ENCODE data around the gene OR52E4. TPM values are rescaled to one million over a fixed set of nuclear protein-coding genes. Genes with fewer than 3 reads are reported as not detected.

OR52E4 gene
- polyA plus RNA-seq, 1 donor (not counting 4 experiments of a cell fraction or from before 2014, with no cell fraction given), result not detected

DNA sequence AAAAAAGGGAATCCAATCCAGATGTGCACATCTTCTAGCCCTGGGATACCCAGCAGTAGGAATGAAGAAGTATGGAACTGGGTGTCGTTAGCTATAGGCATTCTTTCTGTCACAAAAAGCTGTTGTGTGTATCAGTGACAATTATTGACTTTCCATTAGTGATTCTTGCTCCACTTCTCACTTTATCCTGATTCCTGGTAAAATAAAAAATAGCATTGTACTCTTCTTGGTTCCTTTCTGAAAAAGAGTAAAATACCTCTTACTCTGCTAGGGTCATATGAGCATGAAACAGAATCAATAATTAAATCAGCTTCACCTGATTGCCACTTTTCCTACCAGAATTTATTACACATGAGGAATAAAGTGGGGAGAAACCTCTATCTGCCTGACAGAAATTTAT, 38.6 kb upstream of the OR52E4 start, which contains the start of gene OR52E6:
Gene OR52E6 (minus strand): TSS at position 101 of the 400 bp plus-strand sequence. CDS start 0 bp downstream, at position 101.
- no peak within 1 kb of the TSS for H2AFZ ChIP-seq (ENCODE audit: control insufficient read depth, low read length)
- no peaks in the 10 kb centered on the region for H3K27me3 ChIP-seq (ENCODE audit: control insufficient read depth, extremely low read depth, insufficient read depth, low read length)
- TF ChIP-seq EZH2 (IDR thresholded peaks at IDR 0.05; ENCODE audit: low read length), result no peak
- TF ChIP-seq, protein P1, sequence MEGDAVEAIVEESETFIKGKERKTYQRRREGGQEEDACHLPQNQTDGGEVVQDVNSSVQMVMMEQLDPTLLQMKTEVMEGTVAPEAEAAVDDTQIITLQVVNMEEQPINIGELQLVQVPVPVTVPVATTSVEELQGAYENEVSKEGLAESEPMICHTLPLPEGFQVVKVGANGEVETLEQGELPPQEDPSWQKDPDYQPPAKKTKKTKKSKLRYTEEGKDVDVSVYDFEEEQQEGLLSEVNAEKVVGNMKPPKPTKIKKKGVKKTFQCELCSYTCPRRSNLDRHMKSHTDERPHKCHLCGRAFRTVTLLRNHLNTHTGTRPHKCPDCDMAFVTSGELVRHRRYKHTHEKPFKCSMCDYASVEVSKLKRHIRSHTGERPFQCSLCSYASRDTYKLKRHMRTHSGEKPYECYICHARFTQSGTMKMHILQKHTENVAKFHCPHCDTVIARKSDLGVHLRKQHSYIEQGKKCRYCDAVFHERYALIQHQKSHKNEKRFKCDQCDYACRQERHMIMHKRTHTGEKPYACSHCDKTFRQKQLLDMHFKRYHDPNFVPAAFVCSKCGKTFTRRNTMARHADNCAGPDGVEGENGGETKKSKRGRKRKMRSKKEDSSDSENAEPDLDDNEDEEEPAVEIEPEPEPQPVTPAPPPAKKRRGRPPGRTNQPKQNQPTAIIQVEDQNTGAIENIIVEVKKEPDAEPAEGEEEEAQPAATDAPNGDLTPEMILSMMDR (optimal IDR thresholded peaks at IDR 0.05 in 1 of 3, IDR thresholded peaks at IDR 0.05 in 1 of 3, conservative IDR thresholded peaks at IDR 0.05 in 1 of 3; ENCODE audit: extremely low read depth in 1 of 3, insufficient read depth in 2 of 3, low read length in 3 of 3), result no peak
- H3K9me3 ChIP-seq (ENCODE audit: control insufficient read depth, low read depth, low read length), result no peaks in the 10 kb centered on the region
- H3K4me3 ChIP-seq (ENCODE audit: control insufficient read depth in 2 of 3, extremely low read depth in 1 of 3, insufficient read depth in 2 of 3, low read depth in 1 of 3, low read length in 3 of 3), result no peak within 1 kb of the TSS
- H3K4me1 ChIP-seq (ENCODE audit: control insufficient read depth, extremely low read depth, insufficient read depth, low read length), result no peaks in the 10 kb centered on the region
- FAIRE-seq (no peak), DNase-seq (ENCODE audit: low read depth, low spot score) (no peak)
- no peaks in the 10 kb centered on the region for H3K36me3 ChIP-seq (ENCODE audit: control insufficient read depth in 2 of 2, extremely low read depth in 1 of 2, insufficient read depth in 2 of 2, low read length in 2 of 2)
- H3K4me2 ChIP-seq (ENCODE audit: control insufficient read depth, extremely low read depth, insufficient read depth, low read depth, low read length), result no peak within 1 kb of the TSS
- no peak within 1 kb of the TSS for H3K27ac ChIP-seq (ENCODE audit: control insufficient read depth, insufficient read depth, low read length)
- H3K79me2 ChIP-seq (ENCODE audit: control insufficient read depth, insufficient read depth, low read length), result no peaks in the 10 kb centered on the region
- no peaks in the 10 kb centered on the region for H3K9me1 ChIP-seq (ENCODE audit: control insufficient read depth, extremely low read depth, insufficient read depth, low read length)
- dilution Hi-C loops (cut with MboI; ENCODE audit: extremely low pct_ligation_motif_present, low sequenced_read_pairs), result no loop called here
- no peaks in the 10 kb centered on the region for H4K20me1 ChIP-seq (ENCODE audit: control insufficient read depth, extremely low read depth, insufficient read depth, low read length)
- no peak within 1 kb of the TSS for H3K9ac ChIP-seq (ENCODE audit: control insufficient read depth, extremely low read depth, insufficient read depth, low read length)

DNA sequence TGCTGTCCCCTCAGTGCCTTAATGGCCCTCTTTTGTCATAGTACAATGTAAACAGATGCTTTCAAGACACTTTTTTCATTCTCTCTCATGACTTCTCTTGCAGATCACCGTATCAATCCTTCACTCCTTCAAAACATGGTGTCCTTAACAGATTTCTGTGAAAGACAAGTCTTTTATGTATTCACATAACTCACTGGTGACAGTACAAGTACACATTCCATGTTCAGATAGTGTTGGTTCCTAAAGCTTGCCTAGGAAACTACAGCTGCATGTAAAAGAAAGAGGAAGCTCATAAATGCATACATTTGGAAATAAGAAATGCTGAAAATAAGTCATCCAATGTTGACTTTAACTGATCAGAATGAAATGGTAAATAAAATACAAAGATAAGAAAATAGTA, 33.7 kb upstream of the OR52E4 start:
- Histone ChIP-seq H3K4me2 (ENCODE audit: control insufficient read depth, extremely low read depth, insufficient read depth, low read depth, low read length) (no peak overlapping the region), H3K9ac (ENCODE audit: control insufficient read depth, extremely low read depth, insufficient read depth, low read length) (no peak overlapping the region), H3K27ac (ENCODE audit: control insufficient read depth, insufficient read depth, low read length) (no peak overlapping the region), H4K20me1 (ENCODE audit: control insufficient read depth, extremely low read depth, insufficient read depth, low read length) (no peaks in the 10 kb centered on the region), H3K4me3 (ENCODE audit: control insufficient read depth in 2 of 3, extremely low read depth in 1 of 3, insufficient read depth in 2 of 3, low read depth in 1 of 3, low read length in 3 of 3) (no peak overlapping the region), H3K27me3 (ENCODE audit: control insufficient read depth, extremely low read depth, insufficient read depth, low read length) (no peaks in the 10 kb centered on the region), H3K36me3 (ENCODE audit: control insufficient read depth in 2 of 2, extremely low read depth in 1 of 2, insufficient read depth in 2 of 2, low read length in 2 of 2) (no peaks in the 10 kb centered on the region), H3K9me1 (ENCODE audit: control insufficient read depth, extremely low read depth, insufficient read depth, low read length) (no peaks in the 10 kb centered on the region), H3K79me2 (ENCODE audit: control insufficient read depth, insufficient read depth, low read length) (no peaks in the 10 kb centered on the region), H3K9me3 (ENCODE audit: control insufficient read depth, low read depth, low read length) (no peaks in the 10 kb centered on the region), H2AFZ (ENCODE audit: control insufficient read depth, low read length) (no peak overlapping the region), H3K4me1 (ENCODE audit: control insufficient read depth, extremely low read depth, insufficient read depth, low read length) (no peaks in the 10 kb centered on the region)
- dilution Hi-C loops (cut with MboI; ENCODE audit: extremely low pct_ligation_motif_present, low sequenced_read_pairs), result no loop called here
- FAIRE-seq (no peak), DNase-seq (ENCODE audit: low read depth, low spot score) (no peak)
- no peak for TF ChIP-seq EZH2 (IDR thresholded peaks at IDR 0.05; ENCODE audit: low read length)
- TF ChIP-seq, protein P1 (optimal IDR thresholded peaks at IDR 0.05 in 1 of 3, IDR thresholded peaks at IDR 0.05 in 1 of 3, conservative IDR thresholded peaks at IDR 0.05 in 1 of 3; ENCODE audit: extremely low read depth in 1 of 3, insufficient read depth in 2 of 3, low read length in 3 of 3), result no peak

Data from keratinocyte (primary cell).